PFSK-1 (cell line): ENCODE data around the gene NF2.

Source experiments
- REST ChIP-seq, 2 experiments: IDR thresholded peaks; 2 replicates each; pipeline versions ENCODE4 v1.6.1 to v1.8.0; 2011 to 2012; ENCODE audit warnings: low read depth in 2 of 2, low read length in 2 of 2, control low read depth in 1 of 2, inconsistent platforms in 1 of 2, mild to moderate bottlenecking in 1 of 2, moderate library complexity in 1 of 2; ENCODE audit not compliant: insufficient read depth in 1 of 2
- SIN3A ChIP-seq: IDR thresholded peaks from 2 replicates; pipeline ENCODE4 v1.6.1; 2012; ENCODE audit warnings: mild to moderate bottlenecking, low read length, moderate library complexity, borderline replicate concordance; ENCODE audit not compliant: insufficient read depth
- TAF1 ChIP-seq: IDR thresholded peaks from 2 replicates; pipeline ENCODE4 v1.6.1; 2012; ENCODE audit warnings: low read length, control low read depth, borderline replicate concordance; ENCODE audit not compliant: insufficient read depth

- TF ChIP-seq REST (IDR thresholded peaks at IDR 0.05; ENCODE audit: insufficient read depth in 1 of 2, low read depth in 2 of 2, low read length in 2 of 2) (no peak), SIN3A (no peak), TAF1 (no peak)
Measured at GRCh38 chr22:29633514-29634312, 30.3 kb downstream of the NF2 start.
